Measurements from ENCODE around the gene SLC4A4. TPM values are rescaled to one million over a fixed set of nuclear protein-coding genes. Genes with fewer than 3 reads are reported as not detected.

The SLC4A4 gene
- total RNA-seq, 2 donors from 2014 or later: 1.8 TPM

DNA sequence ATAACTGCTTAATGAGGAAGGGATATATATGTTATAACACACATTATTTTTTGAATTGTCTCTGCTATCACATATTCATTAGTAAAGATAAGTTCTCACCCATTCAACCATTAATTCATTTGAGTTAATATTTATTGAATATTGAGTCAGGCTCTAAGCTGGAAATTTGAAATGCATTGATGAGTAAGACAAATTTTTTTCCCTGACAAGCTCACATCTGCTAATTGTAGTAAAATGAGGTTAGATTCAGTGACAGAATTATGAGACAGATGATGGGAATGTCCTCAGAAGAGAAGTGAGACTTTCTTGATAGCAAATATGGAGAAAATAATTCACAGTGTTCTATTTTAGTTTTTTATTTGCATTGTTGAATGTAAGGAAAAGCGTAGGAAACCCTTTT is 194.3 kb downstream of the SLC4A4 start:
- ATAC-seq (ENCODE audit: insufficient number of reproducible peaks, low FRiP score, low read depth) (no peak), DNase-seq (ENCODE audit: low spot score) (no peak)
- H3K4me1 ChIP-seq (ENCODE audit: control insufficient read depth in 1 of 2, low read depth in 2 of 2): no peaks in the 10 kb centered on the region

DNA sequence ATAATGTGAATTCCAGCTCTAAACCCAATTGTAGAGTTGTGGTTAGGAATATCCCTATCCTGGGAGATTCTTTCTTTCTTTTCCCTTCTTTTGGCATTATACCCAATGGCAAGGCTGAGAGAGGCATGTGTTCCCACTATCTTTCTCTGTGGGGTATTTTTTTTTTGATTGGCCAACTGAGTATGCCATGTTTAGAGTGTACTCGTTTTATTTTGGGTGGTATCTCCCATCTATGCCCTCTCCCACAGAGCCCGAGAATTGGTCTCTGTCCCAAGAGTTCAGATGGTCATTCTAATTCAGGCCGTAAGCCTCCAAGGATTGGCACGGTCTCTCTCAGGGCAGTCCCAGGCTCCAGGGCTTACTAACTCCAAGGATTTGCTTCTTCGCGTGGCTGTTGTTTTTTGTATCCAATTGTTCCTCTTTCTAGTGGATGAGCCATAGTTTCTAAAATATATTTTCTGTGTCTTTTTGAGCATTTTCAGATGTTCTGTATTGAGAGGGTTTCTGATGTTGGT is 198.8 kb downstream of the SLC4A4 start:
- ATAC-seq (ENCODE audit: insufficient number of reproducible peaks, low FRiP score, low read depth) (no peak), DNase-seq (ENCODE audit: low spot score) (no peak)
- Histone ChIP-seq H3K27me3 (replicated peaks; ENCODE audit: insufficient read depth) (no peaks in the 10 kb centered on the region), H3K27ac (no peak overlapping the region), H3K4me1 (ENCODE audit: control insufficient read depth in 1 of 2, low read depth in 2 of 2) (no peaks in the 10 kb centered on the region), H3K4me3 (no peak overlapping the region), H3K36me3 (no peaks in the 10 kb centered on the region), H3K9me3 (no peaks in the 10 kb centered on the region)
- TF ChIP-seq, protein P1, sequence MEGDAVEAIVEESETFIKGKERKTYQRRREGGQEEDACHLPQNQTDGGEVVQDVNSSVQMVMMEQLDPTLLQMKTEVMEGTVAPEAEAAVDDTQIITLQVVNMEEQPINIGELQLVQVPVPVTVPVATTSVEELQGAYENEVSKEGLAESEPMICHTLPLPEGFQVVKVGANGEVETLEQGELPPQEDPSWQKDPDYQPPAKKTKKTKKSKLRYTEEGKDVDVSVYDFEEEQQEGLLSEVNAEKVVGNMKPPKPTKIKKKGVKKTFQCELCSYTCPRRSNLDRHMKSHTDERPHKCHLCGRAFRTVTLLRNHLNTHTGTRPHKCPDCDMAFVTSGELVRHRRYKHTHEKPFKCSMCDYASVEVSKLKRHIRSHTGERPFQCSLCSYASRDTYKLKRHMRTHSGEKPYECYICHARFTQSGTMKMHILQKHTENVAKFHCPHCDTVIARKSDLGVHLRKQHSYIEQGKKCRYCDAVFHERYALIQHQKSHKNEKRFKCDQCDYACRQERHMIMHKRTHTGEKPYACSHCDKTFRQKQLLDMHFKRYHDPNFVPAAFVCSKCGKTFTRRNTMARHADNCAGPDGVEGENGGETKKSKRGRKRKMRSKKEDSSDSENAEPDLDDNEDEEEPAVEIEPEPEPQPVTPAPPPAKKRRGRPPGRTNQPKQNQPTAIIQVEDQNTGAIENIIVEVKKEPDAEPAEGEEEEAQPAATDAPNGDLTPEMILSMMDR (IDR thresholded peaks at IDR 0.05): no peak

More for the DNA sequence above, 194.3 kb downstream of the SLC4A4 start:
- no peaks in the 10 kb centered on the region for H3K9me3 ChIP-seq
- H3K36me3 ChIP-seq: no peaks in the 10 kb centered on the region
- H3K27ac ChIP-seq: no peak overlapping the region
- H3K27me3 ChIP-seq (replicated peaks; ENCODE audit: insufficient read depth): no peaks in the 10 kb centered on the region
- no peak overlapping the region for H3K4me3 ChIP-seq
- TF ChIP-seq, protein P1 (IDR thresholded peaks at IDR 0.05): no peak

DNA sequence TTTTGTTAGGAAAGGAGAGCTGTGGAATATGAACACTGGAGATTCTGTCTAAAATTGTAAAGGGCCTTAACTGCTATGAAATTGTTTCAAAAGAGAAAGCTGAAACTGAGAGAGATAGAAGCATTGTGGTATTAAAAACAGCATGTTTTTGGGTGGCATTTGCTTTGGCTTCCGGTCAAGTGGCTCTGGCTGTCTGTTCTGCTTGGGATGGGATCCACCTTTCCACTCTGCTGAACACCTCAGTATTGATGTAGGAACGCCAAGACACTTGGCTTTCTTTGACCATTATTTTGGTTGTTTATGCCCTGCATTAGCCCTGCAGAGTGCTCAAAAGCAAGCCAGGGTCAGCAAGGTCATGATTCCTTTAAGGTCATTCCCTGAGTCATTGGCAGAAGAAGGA is 199.7 kb downstream of the SLC4A4 start:
- Histone ChIP-seq H3K9me3 (no peaks in the 10 kb centered on the region), H3K27ac (no peak overlapping the region), H3K4me3 (no peak overlapping the region), H3K36me3 (no peaks in the 10 kb centered on the region), H3K4me1 (ENCODE audit: control insufficient read depth in 1 of 2, low read depth in 2 of 2) (no peaks in the 10 kb centered on the region), H3K27me3 (replicated peaks; ENCODE audit: insufficient read depth) (no peaks in the 10 kb centered on the region)
- ATAC-seq (ENCODE audit: insufficient number of reproducible peaks, low FRiP score, low read depth): no peak
- TF ChIP-seq, protein P1 (IDR thresholded peaks at IDR 0.05): no peak
- DNase-seq (ENCODE audit: low spot score): no peak

DNA sequence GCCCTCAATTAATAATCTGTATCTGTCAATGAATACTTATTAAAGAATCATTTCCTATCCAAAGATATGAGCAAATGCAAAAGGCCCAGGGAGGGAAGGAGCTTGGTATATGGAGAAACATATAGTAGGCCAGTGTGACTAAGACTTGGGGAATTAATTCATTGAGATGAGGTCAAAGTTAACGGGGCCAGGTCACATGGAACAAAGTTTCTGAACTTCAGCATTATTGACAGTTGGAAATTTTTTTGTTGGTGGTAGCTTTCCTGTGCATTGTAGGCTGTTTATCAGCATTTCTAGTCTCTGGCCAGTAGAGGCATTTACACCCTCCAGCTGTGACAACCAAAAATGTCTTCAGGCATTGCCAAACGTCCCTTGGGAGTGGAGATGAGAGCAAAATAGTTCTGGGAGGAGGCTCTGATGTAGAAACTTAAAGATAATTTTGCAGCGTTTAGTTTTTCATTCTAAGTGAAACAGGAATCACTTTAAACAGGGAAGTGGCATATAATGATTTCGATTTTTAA is 202.0 kb downstream of the SLC4A4 start:
- TF ChIP-seq, protein P1 (IDR thresholded peaks at IDR 0.05): no peak
- no peak overlapping the region for H3K4me3 ChIP-seq
- no peak for ATAC-seq (ENCODE audit: insufficient number of reproducible peaks, low FRiP score, low read depth)

DNA sequence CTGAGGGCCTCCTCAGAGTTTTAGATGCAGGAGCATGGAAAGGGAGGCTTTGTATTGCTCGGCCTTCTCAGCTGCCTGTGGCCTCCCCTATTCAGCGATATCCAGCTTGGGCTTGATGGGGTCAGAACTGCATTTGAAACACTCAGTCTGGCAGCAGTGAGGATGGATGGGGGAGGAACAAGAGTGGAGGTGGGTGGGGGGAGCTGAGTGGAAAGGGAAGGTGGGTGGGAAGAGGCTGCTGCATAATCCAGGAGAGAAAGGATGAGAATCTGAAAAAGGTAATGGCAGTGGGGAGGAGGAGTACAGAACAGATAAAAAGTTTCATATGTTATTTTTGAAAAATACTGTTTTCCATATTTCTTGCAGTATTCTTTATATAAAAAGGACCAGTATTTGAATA is 202.7 kb downstream of the SLC4A4 start:
- Histone ChIP-seq H3K9me3 (no peaks in the 10 kb centered on the region), H3K4me1 (ENCODE audit: control insufficient read depth in 1 of 2, low read depth in 2 of 2) (no peaks in the 10 kb centered on the region), H3K27me3 (replicated peaks; ENCODE audit: insufficient read depth) (no peaks in the 10 kb centered on the region), H3K4me3 (no peak overlapping the region), H3K27ac (no peak overlapping the region), H3K36me3 (no peaks in the 10 kb centered on the region)
- TF ChIP-seq, protein P1 (IDR thresholded peaks at IDR 0.05): no peak
- DNase-seq (ENCODE audit: low spot score) (no peak), ATAC-seq (ENCODE audit: insufficient number of reproducible peaks, low FRiP score, low read depth) (no peak)

More for the DNA sequence above, 202.0 kb downstream of the SLC4A4 start:
- H3K4me1 ChIP-seq (ENCODE audit: control insufficient read depth in 1 of 2, low read depth in 2 of 2): no peaks in the 10 kb centered on the region
- no peak for DNase-seq (ENCODE audit: low spot score)
- H3K27ac ChIP-seq: no peak overlapping the region
- H3K27me3 ChIP-seq (replicated peaks; ENCODE audit: insufficient read depth): no peaks in the 10 kb centered on the region
- no peaks in the 10 kb centered on the region for H3K9me3 ChIP-seq
- no peaks in the 10 kb centered on the region for H3K36me3 ChIP-seq
